Measurements from ENCODE around the gene FOXRED1.
"Not testable (repeated sequence)": the region's sequence is repeated elsewhere in the genome, so short reads cannot be mapped to it uniquely, and the experiment has no call there.

FOXRED1 gene

DNA sequence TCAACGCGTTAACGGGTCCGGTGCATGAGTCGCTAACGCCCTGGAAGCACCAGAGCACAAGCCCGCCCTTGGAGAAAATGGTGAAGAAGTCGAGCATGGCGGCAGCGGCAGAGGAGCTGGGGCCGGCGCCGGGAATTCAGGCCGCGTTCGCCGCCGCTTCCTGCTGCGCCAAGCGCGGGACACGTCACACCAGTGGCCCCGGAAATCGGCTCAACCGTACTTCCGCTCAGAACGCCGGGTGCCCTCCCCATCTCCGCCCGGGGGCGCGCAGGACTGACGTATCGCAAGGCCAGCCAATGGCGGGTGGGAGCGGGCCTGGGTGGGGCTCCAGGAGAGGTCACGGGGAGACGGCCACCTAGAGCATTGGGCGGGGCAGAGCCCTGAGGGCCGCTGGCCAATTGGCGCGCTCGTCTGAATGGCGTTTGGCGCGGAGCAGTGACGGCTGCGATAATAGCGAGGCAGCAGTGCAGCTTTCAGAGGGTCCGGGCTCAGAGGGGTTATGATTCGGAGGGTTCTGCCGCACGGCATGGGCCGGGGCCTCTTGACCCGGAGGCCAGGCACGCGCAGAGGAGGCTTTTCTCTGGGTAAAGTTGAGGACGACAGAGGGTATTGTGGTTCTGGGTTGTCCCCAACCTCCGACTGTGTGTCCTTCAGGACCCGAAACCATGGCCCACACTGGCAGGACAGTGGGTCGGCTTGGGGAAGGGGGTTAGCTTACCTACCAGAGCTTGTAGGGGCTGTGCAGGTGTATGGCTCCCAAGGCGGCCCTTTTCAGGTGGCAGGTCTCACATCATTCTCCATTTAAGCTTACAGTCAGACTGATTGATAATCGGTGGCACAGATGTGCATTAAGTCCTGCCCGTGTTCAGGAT, at the start of gene FOXRED1, which contains the start of gene SRPRA:
Gene FOXRED1 (plus strand): TSS at position 447 of the 872 bp plus-strand sequence. CDS start 53 bp downstream, at position 500.
Gene SRPRA (minus strand): TSS at position 188 of the 872 bp plus-strand sequence. CDS start 91 bp downstream, at position 97.
- DNase-seq (ENCODE audit: low read depth in 2 of 2), result peak; percentile 97

DNA sequence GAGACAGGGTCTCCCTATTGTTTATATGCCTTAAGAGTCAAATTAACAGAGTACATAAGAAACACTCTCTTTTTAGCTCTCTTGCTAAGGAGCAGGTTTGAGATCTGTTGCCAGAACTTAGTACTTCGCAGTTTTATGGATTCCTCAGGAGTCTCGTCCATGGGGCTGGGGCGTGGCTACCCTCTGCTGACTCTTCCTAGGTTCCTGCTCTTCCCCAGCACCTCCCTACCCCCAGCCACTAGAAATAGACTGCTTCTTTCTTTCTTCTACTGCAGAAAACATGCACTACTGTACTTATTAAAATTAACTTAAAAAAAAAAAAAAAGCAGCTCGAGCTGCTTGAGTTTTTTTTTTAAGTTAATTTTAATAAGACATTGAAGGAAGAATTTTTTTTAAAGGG, 49.4 kb upstream of the FOXRED1 start:
- DNase-seq (ENCODE audit: low read depth in 2 of 2), result no peak

DNA sequence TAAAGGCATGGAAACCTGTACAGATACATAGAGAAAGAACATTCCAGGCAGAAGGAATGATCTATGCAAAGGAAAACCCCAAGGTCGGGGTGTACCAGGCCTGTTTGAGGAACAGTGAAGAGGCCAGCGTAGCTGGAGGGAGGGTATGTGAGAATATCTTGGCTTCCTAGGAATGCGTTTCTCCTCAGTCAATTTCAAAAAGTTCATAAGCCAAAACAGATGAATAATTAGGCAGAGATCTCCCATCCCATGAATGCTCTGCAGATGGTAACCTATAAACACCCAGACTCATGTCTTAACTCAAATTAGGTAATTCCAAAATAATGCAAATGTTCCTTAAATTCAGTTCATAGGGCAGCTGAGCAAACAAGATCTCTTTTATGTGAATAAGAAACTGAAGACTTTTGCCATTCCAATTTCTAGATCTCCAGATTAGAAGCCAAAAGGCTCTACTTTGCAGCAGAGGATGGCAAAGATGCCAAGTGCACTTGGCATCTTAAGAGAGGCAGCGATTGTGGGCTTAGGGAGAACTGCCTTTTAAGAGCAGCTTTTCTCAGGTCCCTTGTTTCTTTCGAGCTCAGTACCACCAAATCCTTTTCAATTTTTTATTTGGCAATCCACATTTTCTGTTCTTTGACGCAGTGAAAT, 44.2 kb upstream of the FOXRED1 start:
- no peak for DNase-seq (ENCODE audit: low read depth in 2 of 2)

DNA sequence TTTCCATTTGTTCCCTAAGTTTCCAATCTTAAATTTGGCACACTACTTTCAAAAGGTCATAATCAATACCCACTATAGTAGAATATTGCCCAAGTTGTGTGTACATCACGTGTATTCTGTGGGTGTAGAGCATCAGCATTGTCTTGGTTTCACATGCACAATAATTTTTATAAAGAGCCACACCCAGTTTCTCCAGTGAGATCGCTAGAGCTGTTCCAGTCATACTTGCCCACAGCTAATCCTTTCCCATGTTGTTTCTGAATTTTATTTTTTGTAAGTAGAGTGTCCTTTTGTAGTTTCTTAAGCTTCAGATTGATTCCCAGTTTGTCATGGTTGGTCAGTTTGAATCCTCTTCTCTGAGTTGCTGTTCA, 43.7 kb upstream of the FOXRED1 start:
- no peak for DNase-seq (ENCODE audit: low read depth in 2 of 2)

DNA sequence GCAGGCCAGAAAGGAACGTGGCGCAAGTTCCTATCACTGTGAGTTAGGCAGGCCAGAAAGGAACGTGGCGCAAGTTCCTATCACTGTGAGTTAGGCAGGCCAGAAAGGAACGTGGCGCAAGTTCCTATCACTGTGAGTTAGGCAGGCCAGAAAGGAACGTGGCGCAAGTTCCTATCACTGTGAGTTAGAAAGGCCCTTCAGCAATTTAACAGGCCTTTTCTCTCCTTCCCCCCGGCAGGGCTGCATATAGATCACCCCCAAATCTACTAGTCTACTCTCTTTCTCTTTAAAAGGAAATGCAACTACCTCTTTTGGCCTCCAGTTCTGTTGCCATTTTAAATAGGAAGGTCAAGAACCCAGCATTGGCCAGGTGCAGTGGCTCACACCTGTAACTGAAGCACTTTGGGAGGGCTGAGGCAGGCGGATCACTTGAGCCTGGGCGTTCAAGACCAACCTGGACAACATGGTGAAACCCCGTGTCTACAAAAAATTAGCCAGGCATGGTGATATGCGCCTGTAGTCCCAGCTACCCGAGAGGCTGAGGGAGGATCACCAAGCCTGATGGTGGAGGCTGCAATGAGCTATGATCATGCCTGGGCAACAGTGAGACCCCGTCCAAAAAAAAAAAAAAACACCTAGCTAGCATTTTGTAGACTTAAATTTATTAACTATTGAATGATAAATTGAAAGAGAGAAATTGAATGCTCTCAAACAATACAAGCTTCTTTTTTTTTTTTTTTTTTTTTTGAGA, 42.4 kb upstream of the FOXRED1 start:
- no peak for DNase-seq (ENCODE audit: low read depth in 2 of 2)

DNA sequence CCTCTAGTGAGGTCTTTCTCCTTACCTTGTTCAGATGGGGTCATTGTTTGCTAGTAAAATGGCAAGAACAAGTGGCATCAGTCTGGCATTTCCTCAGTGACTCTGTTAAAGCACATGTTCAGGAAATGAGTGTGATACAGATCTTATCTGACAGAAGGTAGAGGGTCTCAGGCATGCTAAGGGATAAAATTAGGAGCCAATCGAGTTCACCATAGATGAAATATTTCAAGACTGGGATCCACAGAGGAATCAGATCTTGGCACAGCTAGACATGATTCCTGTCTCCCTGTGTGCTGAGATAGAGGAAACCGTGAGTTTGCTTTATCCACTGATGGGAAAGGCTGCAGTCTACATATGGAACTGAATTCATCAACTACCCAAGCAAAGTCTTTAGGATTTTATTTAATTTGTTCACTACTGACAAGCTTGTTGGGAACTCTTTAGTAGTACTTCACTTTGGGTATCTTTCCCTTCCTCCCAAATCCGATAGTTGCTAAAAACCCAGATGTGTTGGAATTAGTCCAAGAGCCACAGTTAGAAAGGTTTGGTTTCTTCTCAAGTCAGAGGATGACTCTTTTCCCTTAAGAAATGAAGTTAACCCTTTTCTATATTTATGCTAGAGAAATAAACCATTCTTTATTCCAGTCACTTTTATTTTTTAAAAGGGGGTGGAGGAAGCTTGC, 39.0 kb upstream of the FOXRED1 start:
- peak; percentile 33 to 36 for DNase-seq (ENCODE audit: low read depth in 2 of 2)

DNA sequence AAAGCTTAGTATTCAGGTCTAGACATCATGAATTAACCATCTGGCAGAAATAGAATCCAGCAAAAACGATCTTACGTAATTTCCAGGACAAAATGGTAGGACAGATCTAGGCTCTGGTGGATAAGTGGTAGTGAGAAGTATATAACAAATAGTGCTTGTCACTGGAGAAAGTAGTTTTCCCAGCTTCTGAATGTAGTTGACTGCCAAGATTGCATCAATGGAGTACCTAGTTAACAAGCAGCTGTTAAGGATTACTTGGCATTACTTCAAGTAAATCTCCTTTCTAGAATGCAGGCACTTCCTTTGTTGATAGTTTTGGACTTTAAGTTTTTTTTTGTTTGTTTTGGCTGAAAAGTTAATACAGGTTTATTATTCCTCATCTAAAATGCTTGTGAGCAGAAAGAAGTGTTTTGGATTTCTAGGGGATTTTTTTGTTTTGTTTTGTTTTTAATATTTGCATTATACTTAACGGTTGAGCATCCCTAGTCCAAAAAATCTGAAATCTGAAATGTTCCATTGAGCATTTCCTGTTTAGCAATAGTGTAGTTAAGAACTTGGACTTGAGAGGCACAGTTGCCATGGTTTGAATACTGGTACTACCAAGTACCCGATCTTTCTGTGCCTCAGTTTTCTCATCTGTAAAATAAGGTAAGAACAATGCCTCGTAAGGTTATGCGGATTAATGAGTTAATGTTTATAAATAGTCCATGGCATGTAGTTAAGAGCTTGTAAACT, 37.1 kb upstream of the FOXRED1 start:
- no peak for DNase-seq (ENCODE audit: low read depth in 2 of 2)

DNA sequence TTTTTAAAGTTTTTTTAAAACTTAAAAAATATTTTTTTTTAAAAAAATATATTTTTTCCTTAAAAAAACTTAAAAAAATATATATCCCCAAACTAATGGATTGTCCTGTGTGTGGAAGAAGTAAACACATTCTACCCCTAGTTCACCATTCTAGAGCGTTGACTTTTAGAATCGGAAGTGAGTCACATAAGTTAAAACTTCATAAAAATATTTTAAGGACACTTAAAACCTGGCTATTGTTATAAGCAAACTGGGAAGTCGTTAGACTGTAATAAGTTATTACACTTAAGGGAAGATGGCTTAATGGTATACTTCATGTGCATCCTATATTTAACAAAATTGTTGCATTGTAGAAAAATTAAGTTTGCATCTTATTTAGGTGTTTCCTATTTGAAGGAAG, 36.3 kb upstream of the FOXRED1 start:
- no peak for DNase-seq (ENCODE audit: low read depth in 2 of 2)

DNA sequence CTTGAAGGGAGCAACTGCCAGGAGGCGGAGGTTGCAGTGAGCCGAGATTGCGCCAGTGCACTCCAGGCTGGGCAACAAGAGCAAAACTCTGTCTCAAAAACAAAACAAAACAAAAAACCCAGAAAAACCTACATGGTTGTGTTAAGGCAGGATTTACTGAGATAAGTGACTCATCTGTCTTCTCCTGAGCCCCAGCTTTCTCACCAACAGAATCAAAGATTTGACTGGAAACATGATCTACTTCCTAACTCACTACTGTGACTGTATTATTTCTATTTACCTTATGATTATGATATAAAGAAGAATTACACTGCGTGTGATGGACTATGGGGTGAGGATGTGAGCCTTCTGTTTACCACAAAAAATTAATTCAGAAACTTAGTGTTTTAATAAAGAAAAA, 35.6 kb upstream of the FOXRED1 start:
- no peak for DNase-seq (ENCODE audit: low read depth in 2 of 2)

DNA sequence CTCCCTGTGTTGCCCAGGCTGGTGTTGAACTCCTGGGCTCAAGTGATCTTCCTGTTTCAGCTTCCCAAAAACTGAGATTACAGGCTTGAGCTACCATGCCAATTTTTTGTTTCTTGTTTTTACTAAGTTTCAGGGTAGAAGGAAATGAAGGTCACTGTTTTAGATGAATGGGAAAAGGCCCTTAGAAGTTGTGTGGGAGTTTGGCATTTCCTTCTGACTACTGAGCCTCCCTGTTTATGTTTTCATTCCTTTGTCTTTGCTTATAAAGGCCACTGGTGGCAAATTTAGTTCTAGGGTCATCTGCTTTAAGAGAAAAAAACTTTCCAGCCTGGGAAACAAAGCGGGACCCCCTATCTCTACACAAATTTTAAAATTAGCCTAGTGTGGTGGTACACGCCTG, 22.3 kb upstream of the FOXRED1 start:
- DNase-seq (ENCODE audit: low read depth in 2 of 2), result no peak

DNA sequence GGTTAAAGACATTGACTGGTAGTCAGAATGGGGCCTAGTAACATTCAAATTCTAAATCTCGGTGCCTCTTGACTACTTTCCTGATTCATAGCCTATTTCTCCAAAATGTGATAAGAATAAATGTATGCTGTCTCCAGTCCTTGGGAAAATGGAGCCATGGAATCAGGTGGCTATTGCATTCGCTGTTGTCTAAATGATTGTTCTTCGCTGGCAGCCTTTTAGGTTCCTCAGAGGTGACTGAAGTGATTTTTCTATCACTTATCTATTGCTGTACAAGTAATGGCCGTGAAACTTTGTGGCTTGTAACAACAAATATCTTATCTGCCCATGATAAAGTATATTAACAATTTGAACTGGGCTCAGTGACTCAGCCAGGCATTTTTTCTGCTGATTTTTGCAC, 15.7 kb upstream of the FOXRED1 start:
- no peak for DNase-seq (ENCODE audit: low read depth in 2 of 2)

DNA sequence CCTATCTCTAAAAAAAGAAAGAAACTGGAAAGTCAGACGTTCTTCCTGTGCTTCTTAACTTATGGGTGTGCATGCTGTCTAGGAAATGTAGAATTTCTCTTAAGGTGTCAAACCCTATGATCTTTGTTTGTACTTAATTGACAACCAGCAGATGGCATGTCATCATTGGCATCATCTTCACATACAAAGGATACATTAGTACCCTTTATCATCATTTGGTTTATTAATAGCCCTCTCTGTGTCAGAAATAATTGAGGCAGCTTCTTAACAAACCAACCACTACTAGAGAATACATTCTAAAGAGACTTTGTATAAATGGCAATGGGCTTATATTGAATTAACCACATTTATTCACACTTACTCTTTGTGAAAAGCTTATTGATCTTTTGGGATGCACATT, 14.1 kb upstream of the FOXRED1 start:
- DNase-seq (ENCODE audit: low read depth in 2 of 2), result no peak

DNA sequence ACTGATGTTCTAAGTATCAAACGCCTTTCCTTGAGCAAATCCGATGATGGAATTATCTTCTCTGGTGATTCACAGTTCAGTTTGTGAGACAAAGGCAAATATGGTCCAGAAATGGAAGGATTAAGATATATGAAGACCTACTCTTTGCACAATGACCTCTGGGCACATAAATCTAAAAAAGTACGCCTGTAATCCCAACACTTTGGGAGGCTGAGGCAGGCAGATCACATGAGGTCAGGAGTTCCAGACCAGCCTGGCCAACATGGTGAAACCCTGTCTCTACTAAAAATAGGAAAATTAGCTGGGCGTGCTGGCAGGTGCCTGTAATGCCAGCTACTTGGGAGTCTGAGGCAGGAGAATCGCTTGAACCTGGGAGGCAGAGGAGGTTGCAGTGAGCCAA, 13.4 kb upstream of the FOXRED1 start:
- DNase-seq (ENCODE audit: low read depth in 2 of 2), result not testable (repeated sequence)

DNA sequence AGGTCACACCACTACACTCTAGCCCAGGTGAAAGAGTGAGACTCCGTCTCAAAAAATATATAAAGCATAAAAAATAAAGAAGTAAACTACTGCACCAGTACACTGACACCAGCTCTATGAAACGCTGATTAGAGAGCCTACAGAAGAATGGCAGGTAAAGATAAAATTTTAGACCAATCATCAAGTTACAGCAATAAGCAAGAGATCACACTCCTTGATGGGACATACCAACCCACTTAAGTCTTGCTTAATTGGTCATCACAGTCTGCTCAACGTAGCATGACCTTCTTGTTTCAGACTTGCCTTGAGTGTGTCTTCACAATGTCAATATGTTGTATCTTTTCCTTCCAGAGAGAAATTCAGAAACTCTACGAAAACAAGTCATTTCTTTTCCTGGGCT, 12.7 kb upstream of the FOXRED1 start:
- no peak for DNase-seq (ENCODE audit: low read depth in 2 of 2)

DNA sequence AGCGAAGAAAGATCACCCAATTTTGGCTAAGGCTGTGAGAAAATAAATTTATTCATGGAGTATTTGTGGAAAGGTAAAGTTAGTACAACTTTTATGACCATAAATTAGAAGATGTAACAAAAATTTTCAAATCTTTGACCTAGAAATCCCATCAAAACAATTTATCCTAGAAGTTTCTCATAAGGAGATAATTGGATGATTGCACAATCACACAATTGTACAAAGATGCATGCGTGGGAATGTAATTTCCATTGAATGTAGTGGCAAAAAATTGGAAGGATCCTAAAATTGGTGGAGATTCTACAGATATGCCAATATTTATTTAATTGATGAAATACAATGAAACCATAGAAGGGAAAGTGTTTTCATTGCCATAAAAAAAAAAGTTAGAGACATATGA, 11.8 kb upstream of the FOXRED1 start:
- no peak for DNase-seq (ENCODE audit: low read depth in 2 of 2)

DNA sequence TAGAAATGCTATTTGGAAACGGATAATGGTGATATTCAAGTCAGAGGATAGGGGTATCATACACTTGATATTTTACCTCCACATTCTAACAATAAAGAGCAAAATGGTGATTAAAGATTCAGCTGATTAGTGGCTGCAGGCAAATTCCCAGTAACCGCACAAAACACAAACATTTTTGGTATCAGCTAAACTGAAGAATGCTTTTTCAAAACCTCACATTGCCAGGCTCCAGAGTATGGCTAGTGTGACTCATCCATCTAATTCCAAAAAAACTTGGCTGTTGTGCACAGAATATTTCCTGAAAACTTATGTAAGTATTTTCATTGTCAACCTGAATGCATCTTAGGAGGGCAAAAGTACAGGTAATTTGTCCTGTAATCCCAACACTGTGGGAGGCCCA, 11.2 kb upstream of the FOXRED1 start:
- peak; percentile 25 to 28 for DNase-seq (ENCODE audit: low read depth in 2 of 2)

DNA sequence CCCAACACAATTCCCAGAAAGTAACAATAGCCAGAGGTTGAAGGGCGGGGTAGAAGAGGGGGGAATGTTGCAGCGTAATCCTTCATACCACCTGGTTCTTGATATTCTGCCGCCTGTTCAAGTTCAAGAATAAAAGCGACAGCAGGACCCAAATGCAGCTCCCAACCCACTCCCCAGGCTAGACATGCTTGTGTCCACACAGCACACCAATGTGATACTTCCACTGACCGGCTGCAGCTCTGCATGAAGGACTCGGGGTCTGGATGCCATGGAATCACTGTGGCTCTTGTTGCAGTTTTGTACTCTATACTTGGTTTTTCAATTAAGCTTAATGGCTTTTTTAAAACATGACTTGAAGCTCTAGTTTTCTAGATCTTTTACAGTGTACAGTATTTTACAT, 6.7 kb upstream of the FOXRED1 start:
- no peak for DNase-seq (ENCODE audit: low read depth in 2 of 2)

DNA sequence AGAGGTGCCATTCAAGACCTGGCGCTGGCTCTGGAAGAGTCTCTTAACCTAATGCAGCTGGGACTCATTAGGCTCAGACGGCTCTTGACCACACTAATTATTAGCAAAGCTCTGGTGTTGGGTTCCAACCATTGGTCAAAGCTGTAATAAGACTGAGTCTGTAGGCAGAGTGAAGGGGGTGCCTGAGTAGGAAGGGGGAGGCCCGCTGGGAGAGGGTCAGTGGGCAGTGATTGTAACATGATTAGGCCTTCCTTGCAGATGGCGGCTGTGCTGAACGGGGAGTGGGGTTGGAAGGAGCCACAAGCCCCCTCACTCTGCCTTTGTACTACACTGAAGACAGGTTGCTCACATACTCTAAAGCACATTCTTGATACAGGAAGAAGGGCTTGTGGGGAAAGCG, 5.5 kb upstream of the FOXRED1 start:
- DNase-seq (ENCODE audit: low read depth in 2 of 2), result no peak

DNA sequence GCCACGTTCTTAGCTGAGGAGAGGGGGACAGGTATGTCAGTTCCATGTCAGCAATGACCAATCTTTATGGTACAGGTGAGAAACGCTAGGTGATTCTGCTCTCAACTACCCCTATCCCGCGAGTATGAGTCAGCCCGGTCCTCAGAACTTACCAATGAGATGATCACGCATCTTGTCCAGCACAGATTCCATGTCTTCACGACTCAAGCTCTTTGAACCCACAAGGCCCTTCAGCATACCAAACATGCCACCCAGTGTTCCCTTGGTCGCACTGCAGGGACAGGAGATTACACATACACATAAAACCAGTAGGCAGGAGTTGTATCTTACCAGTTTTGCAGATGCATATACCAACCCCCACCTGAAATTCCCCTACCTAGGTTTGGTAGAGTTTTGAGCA, 3.1 kb upstream of the FOXRED1 start:
- no peak for DNase-seq (ENCODE audit: low read depth in 2 of 2)

DNA sequence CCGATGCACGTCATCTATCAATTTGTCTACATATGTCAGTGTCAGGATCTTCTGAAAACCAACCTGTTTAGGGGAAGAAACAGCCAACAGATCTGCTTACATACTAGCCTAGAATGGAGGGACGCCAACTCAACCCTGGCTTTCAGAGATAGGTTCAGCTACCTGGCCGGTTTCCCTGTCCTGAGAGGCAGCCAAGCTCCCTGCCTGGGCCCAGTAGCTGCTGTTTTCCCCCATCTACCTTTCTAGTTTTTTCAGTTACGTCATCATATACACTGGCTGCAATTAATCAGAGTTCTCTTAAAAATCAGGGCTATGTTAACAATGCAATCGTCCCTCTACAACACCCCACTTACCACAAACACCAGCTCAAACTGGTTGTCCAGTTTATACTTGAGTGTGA, 1.3 kb upstream of the FOXRED1 start:
- no peak for DNase-seq (ENCODE audit: low read depth in 2 of 2)

DNA sequence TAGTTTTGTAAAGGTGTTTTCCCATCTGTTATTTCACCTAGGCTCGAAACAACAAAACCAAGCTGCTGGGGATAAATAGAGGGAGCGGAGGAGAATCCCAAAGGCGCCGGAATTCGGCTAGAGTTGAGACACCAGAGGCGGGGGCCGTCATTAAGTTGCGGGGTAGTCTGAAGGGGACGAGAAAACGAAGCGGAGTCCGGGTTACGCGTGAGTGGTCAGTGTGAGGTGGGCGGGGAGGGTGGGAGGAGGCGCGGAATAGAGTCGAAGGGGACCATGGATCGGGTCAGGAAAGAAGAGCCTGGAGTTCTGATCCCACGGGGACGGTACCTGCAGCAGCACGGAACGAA, 620 bp upstream of the FOXRED1 start:
- no peak for DNase-seq (ENCODE audit: low read depth in 2 of 2)
